HCEC 1CT (cell line): ENCODE data around the gene AFAP1.
A peak's percentile ranks its signal among the peaks of the same experiment; 100 is the strongest.

Experiments
- DNase-seq: peaks from one replicate; pipeline ENCODE4 v3.0.0-alpha.2; 2017

AFAP1 gene, protein sequence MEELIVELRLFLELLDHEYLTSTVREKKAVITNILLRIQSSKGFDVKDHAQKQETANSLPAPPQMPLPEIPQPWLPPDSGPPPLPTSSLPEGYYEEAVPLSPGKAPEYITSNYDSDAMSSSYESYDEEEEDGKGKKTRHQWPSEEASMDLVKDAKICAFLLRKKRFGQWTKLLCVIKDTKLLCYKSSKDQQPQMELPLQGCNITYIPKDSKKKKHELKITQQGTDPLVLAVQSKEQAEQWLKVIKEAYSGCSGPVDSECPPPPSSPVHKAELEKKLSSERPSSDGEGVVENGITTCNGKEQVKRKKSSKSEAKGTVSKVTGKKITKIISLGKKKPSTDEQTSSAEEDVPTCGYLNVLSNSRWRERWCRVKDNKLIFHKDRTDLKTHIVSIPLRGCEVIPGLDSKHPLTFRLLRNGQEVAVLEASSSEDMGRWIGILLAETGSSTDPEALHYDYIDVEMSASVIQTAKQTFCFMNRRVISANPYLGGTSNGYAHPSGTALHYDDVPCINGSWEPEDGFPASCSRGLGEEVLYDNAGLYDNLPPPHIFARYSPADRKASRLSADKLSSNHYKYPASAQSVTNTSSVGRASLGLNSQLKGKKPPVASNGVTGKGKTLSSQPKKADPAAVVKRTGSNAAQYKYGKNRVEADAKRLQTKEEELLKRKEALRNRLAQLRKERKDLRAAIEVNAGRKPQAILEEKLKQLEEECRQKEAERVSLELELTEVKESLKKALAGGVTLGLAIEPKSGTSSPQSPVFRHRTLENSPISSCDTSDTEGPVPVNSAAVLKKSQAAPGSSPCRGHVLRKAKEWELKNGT

DNA sequence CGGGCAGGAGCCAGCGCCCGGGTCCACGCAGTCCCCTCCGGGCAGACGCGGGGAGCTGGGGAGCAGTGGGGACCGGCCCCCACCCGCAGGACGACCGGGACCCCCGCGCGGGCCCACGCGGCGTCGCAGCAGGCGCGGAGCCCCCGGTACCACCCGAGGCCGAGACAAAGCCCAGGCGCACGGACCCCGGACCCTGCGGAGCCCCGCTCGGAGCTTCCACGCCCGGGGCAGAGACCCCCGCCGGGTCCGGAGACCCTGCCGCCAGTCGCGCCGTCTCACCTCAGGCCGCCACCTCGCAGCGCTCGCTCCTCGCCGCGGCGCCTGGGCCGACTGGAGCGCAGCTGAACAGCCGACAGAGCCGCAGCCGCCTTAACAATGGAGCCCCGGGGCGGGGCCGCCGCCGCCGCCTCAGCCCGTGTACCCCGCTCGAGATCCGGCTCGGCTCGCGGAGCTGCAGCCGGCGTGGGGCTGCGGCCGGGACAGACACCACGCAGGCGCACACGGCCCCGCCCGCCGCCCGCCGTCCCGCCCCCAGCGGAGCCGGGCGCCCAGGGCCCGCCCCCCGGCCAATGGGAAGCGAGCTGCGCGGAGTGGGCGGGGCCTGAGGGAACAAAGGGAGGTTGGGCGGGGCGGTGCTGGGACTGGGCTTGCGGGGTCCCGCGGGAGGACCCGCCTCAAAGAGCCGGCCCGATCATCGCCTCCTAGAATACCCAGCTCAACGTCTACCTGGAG lies at the start of gene AFAP1:
Gene AFAP1 (minus strand): TSS at position 485 of the 732 bp plus-strand sequence. CDS start 67,783 bp downstream, outside the sequence.
- DNase-seq: peak; percentile 75

DNA sequence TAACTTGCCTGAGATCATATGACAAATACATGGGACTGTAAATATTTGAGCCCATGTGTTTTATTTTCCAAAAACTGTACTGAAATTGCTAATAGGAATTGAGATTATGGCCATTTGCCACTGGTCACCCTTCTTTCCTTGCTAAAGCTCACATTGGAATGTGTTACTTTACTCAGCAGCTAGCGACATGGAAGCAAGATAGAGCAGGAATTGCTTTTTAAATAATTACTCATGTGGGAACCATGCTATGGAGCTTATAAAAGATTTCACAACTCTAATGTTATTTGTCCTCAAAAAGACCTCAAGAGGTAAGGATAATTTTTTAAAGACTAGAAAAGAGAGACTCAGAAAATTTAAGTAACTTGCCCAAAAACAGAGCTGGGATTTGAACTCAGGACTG lies 48.8 kb upstream of the AFAP1 start:
- peak; percentile 37 for DNase-seq

DNA sequence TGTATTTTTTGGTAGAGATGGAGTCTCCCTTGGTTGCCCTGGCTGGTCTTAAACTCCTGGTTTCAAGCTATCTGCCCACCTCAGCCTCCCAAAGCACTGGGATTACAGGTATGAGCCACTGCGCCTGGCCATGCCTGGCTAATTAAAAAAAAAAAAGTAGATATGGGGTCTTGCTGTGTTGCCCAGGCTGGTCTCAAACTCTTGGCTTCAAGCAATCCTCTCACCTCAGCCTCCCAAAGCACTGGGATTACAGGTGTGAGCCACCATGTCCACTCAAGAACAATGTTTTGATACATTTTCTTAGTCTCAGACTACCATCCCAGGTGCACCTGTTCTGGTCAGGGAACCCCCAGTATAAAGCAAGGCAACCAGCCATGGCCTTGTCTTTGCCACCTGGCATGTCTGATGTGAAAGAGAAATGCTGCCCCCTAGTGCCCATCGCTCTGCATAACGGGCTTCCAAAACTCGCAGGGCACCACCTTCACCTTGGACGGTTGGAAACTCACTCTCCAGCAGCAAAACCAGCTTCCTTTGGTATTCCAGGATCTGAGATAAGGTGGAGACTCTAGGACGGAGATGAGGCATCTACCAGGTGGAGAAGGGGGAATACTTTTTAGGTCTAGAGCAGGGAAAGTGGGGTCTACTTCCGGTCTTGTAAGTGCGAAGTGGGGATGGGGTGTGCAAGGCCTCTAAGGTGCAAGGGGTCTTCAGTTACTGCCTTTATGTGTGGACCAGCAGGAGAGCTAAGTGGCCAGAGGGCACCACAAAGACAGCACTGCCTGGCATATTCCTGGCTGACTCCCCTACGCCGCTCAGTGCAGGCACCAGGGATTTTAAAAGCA lies 47.7 kb upstream of the AFAP1 start:
- peak; percentile 33 for DNase-seq

DNA sequence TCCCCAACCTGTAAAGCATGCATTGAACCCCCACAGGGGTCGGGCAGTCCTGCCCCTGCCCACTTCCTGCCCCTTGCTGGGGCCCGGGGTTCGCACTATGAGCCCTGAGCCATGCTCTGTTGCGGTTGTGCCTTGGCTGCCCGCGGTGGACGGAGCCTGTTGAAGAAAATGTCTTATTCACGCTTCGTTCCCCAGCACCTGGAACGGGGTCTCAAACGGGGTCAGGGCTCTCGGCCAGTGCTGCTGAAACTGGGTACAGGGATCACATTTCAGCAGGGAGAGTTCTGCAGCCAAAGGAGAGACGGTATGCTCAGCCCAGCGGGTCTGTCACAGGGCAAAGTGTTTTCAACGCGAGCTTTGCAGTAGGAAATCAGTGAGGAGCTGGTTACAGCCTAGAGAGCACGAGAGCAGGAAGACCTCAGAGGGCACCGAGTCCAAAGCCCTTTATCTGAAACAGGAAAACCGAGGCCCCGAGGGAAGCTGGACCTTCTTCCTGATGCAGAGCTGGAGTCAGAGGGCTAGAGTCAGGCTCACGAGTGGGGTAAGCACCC lies 46.3 kb upstream of the AFAP1 start:
- no peak for DNase-seq

DNA sequence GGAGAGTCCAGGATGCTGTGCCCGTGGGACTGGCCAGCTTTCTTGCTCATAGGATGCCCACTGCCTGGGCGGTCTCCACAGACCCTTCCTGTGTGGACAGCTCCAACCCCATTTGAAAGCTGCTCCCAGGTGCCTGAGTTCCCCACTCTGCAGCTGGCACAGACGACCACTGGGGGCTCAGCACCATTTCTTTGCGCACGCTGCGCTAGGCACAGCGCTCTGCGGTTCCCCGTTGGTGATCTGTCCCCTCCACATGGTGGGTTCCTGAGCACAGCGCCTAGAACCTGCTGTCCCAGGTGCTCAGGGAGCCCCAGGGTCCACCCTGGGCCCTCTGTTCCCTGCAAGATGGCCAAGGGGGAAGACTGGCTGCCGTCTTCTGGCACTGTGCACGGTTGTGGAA lies 45.4 kb upstream of the AFAP1 start:
- DNase-seq: no peak

DNA sequence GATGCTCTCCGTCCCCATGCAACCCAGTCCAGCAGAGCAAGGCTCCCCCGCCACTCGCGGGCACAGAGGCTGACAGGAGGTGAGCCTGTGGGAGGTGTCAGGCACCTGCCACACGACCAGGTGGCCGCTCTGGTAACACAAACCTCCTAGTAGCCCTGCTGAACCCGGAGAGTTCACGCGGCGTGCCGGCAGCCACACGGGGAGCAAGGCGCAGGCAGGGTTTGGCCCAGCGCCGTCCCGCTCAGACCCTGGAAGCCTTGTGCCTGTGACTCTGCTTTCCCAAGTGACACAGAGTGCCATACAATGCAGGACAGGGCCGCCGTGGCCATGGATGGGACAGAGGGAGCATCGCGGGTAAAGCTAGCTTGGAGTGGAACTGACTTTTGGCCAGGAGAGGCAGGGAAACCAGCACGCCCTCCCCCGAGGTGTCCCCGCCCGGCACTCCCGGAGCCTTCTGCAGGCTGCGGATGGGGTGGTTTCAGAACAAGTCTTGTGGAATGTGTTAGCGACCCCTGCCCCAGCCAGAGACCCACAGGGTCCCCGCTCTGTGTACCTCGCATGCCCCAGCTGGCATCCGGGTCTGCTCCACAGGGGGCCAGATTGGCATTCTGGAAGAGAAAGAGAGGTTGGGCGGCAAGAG lies 44.7 kb upstream of the AFAP1 start:
- no peak for DNase-seq

DNA sequence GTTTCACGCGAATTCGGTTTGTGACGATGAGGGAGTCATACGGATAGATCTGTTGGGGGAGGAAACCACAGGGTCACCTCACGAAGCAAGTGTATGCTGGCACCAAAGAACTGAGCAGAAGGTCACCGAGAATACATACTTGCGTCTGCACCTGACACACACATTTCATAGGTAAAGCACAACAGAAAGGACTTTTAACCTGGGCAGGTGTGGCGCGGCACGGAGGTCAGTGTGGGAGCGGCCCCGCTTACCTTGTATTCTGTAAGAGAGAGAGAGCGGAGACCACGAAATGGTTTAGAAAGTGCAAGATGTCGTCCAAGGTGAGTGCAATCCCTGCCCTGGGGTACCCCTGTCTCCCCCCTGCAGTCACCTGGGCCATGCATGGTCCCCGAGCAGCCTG lies 43.6 kb upstream of the AFAP1 start:
- no peak for DNase-seq

DNA sequence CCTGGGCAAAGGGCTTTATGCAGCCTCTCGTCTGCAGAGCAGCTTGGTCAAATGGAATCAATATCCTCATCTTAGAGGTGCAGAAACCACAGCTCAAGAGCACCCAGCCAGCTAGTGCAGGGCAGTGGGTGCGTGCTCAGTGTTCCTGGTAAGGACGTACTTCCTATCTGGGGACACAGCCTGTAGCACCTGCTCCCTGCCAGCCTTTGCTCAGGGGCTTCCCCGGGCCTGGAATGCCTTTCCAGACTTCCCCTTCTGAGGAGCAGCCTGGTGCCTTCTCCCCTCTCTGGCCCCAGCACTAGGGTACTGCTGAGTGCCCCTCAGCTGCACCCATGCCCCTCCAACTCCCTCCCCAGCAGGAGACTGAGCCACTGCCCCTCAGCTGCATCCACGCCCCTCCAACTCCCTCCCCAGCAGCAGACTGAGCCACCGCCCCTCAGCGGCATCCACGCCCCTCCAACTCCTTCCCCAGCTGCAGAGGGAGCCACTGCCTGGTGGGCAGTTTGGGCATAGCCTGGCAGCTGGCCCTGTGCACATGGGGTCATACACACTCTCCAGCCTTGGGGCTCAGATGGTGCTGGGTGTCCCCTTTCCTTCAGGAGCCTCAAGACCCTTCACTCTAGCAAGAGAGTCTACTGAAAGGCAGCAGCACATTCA lies 42.2 kb upstream of the AFAP1 start:
- DNase-seq: no peak

DNA sequence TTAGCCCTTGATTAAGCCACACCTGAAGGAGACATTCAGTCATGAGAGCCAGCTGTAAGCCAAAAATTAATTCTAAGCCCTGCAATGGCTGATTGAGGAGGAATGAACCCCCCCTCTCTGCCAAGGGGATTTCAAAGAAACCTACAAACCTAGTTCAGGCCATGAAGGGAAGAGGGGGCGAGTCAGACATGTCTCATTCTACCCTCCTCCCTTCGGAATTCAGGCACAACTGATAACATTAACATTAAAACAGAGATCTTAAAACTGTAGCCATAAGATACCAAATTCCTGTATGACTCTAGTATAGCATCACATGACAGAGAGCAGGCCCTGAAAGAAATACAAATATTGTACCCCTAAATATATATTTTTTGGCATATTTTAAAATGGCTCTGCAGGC lies 40.4 kb upstream of the AFAP1 start:
- no peak for DNase-seq

DNA sequence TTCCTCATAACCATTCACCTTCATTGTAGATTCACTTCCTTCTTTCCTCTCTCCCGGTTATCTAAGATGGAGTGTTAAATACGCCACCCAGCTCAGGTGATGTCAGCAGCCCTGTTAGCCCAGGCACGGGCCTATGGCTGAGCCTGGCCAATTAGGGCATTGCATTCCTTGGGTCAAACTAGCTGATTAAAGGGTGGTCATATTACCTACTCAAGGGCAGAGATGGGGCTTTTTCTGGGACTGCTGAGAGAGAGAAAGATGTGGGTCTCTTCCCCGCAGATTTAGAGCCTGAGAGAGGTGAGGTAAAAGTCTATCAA lies 39.9 kb upstream of the AFAP1 start:
- DNase-seq: no peak

DNA sequence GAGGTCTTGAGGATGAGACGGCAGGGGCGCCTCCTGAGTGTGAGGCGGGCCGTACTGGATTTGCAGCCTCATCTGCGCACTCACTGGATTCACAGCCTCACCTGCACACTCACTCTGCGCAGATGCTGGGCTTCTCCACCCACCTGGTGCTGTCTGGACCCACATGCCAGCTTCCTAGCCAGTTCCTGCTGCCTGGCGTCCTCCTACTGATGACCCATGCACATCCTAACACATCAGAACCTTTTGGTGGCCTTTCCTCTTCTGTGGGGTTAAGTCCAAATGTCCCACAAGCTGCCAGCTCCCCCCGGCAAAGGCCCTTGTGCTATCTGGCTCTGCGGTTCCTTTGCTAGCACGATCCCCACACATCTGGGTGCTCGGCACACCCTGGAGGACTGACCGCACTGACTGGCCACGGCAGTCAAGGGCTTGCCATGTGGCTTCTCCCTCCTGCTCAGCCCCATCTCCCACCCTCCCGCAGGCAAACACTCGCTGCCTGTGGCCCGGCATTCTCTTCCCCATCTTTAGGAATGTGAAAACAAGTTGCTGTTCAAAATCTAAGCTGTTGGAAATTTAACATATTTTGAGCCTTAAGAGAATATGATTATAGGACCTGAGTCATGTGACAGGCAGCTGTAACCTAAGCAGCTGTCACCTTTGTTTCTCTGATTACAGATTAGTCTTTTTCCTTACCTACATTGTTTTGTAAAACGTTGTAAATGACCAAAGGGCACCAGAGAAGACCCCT lies 39.4 kb upstream of the AFAP1 start:
- no peak for DNase-seq

DNA sequence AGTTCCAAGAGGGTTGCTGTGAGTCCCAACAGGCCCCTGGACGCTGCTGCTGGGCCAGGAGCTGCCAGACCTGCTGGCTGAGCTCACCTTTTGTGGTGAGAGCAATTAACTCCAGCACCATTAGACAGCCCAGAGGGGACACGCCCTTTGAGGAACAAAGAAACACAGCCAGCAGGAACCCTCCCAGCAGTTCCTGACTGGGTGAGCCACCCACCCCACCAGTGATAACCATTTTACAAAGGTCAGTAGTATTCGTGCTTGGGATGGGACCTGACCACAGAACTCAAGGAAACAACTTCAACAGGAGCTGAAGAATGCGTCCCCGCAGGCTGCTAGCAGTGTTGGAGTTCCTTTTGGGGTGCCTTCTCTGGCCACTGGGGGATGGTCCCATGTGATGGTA lies 38.8 kb upstream of the AFAP1 start:
- DNase-seq: no peak

DNA sequence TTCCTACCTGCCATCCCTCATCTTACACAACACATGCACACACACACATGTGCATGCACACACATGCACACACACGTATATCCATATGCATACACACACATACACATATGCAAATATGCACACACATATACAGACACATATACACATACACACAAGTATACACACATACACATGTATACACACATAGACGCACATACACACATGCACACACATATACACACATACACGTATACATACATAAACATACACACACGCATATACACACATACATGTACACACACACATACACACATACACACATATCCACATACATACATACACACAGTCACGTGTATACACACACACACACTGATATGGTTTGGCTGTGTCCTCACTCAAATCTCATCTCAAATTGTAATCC lies 37.0 kb upstream of the AFAP1 start:
- DNase-seq: no peak

DNA sequence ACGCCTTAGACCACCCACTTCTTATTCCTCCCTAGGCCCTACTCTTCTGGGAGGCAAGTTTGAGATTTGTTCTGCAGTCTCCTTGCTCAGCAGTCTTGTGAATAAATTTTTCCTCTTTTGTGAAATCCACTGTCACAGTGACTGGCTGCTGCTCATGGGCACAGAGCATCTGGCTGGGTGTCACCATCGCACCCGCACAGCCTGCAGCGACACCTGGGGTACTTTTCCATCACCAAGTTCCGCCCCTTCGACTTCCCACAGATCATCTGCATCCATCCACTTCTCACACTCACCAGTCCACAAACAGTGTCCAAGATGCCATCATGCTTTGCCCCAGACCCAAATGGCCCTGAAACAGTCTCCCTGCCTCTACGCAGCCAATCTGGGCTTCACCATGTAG lies 36.4 kb upstream of the AFAP1 start:
- DNase-seq: no peak

DNA sequence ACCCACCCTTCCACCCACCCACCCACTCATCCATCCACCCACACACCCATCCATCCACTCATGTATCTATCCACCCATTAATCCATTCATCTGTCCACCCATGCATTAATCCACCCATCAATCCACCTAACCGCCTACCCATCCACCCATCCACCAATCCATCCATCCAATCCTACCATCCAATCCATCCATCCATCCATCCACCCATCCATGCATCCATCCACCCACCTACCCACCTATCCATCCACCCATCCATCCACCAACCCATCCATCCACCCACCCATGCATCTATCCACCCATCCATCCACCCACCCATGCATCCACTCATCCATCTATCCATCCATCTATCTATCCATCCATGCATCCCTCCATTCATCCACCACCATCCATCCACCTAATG lies 34.8 kb upstream of the AFAP1 start:
- no peak for DNase-seq

DNA sequence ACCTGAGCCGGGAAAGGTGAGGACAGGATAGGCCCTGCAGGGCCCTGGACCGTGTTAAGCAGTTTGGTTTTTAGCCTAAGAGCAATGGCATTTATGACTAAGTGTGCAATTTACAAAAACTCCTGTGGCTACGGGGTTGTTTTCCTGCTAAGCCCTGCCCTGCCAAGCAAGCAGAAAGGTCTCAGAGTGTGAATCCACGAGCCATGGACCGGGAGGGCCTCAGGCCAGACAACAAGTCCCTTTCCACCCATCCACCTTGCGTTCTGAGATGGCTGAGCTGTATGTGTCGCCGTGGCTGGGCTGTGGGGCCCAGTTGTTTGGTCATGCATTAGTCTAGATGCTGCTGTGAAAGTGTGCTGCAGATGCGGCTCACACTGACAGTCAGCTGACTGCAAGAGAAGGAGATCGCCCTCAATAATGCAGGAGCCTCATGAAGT lies 33.9 kb upstream of the AFAP1 start:
- DNase-seq: no peak

DNA sequence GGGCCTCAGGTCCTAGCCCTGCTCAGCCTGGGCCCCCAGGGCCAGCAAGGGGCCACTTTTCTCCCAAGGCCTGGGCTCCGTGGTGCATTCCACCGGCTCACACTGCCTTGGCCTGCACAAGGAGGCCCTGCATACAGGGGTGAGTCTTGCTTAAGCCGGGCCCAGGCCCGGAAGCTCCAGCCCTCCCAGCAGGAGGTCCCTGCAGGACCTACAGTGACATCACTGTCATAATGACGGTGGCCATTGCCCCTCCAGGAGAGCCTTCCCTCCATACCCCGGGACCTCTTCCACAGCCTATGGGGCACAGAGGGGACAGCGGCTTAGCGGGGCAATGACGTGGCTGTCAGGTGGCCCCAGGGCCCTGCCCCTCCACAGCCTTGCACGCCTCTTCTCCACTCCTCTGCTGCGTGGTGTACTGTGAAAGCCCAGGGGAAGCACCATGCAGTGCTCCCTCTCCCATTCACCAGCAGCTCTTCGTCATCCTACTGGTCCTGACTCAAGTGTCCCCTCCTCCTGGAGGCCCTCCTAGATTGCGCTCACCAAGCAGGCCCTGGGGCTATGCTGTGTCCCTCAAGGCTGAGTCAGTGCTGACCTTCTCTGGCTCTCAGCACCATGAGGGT lies 32.3 kb upstream of the AFAP1 start:
- no peak for DNase-seq

DNA sequence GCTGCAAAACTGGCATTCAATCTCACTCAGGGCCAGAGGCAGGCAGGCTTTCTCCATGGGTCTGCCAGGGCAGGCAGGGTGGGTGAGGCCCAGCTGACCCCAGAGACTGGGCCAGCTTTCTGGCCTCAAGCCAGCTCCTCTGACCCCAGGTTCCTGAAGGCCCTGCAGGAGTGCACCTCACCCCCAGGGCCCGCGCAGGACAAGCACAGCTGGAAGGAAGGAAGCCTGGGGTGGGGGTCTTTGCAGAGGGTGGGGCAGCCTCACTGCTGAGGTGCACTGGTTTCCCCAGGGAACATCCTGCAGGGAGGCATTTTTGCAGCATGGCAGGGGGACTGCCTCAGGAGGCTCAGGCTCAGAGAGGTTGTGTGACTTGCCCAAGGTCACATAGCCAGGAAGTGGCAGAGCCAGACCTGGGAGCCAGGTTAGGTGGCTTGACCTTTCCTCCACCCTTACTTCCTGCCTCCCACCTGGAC lies 31.5 kb upstream of the AFAP1 start:
- no peak for DNase-seq

DNA sequence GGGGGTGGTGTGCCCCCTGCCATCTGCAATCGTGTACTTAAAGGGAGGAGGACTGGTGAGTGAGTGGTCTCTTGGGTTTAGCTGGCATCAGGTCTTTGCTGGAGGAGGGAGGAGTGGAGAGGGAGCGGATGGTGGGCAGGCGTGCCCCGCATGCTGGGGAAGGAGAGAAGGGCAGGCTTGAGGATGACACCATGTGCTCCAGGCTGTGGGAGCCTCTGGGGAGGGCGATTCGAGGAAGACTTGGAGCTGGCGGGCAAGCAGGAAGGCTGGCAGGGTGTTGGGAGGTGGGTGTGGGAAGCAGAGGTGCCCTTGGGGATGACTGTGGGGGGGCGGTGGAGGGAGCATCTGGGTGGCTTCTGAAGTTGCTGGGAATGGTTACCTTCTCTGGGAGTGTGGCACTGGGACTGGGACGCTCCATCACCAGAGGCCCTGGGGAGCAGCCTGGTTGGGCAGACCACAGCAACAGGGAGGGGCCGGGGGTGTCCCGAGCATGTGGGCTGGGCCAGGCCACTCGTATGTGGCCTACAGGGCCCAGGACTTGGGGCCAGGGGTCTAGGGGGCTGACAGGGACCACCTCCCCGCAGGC lies 30.8 kb upstream of the AFAP1 start:
- DNase-seq: no peak
